Measurements from ENCODE around the gene TRIM7.
"Not testable (repeated sequence)": the region's sequence is repeated elsewhere in the genome, so short reads cannot be mapped to it uniquely, and the experiment has no call there.

TRIM7 gene

GRCh38 chr5:181212934-181213333 is 7.9 kb upstream of the TRIM7 start:
- DNase-seq (ENCODE audit: low read depth), result no peak

DNA sequence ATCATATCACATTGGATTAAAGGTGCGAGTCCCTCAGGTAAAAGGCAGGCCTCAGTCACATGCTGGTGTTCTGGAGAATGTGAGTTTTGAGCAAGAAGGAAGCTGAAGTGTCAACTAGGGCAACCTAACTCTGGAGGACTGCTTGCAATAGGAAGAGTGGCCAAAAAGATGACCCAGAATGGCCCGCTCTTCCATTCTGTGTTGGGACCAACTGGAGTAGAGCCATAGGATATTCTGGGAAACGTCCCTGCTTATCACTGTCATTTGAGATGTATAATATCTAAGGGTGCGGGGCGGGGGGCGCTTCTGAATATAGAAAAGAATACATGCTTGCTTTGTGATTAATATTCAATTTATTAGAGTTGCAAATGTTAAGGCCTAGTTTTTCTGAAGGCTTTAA is 7.1 kb upstream of the TRIM7 start:
- no peak for DNase-seq (ENCODE audit: low read depth)

DNA sequence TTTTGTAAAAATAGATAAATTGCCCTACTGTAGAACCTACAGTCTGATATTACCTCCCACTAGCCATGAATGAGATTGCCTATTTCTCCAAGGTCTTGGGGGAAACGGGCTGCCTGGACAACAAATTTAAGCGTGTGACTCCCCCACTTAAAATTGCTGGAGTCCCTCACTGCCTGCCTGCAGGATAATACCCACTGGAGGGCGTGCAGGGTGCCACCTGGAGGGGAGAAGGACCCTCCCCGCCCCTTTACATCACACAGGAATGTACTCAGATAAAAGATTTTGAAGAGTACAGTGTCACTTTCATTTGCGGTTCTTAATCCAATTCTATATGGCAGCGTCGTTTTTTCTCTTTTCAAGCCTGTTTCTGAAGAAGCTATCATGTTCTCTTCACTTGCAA is 6.2 kb upstream of the TRIM7 start:
- no peak for DNase-seq (ENCODE audit: low read depth)

DNA sequence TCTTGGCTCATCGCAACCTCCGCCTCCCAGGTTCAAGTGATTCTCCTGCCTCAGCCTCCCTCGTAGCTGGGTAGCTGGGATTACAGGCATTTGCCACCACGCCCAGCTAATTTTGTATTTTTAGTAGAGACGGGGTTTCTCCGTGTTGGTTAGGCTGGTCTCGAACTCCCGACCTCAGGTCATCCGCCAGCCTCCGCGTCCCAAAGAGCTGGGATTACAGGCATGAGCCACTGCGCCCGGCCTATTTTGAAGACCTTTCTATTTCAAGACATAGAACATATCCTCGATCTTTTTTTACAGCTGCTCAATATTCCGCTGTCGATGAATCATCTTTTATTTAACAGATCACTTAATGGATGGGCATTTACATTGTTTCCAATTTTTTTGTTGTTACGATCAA is 5.7 kb upstream of the TRIM7 start:
- DNase-seq (ENCODE audit: low read depth), result not testable (repeated sequence)

DNA sequence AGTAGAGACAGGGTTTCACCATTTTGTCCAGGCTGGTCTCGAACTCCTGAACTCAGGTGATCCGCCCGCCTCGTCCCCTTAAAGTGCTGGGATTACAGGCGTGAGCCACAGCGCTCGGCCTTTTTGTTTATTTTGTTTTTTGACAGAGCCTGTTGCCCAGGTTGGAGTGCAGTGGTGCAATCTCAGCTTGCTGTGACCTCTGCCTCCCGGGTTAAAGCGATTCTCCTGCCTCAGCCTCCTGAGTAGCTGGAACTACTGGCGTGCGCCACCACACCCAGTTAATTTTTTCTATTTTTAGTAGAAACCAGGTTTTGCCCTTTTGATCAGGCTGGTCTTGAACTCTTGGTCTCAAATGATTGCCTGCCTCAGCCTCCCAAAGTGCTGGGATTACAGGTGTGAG is 5.2 kb upstream of the TRIM7 start:
- DNase-seq (ENCODE audit: low read depth), result not testable (repeated sequence)

- not testable (repeated sequence) for DNase-seq (ENCODE audit: low read depth)
Measured at GRCh38 chr5:181209006-181209405, 4.0 kb upstream of the TRIM7 start.

- DNase-seq (ENCODE audit: low read depth), result no peak
Measured at GRCh38 chr5:181207960-181208253, 2.9 kb upstream of the TRIM7 start.

DNA sequence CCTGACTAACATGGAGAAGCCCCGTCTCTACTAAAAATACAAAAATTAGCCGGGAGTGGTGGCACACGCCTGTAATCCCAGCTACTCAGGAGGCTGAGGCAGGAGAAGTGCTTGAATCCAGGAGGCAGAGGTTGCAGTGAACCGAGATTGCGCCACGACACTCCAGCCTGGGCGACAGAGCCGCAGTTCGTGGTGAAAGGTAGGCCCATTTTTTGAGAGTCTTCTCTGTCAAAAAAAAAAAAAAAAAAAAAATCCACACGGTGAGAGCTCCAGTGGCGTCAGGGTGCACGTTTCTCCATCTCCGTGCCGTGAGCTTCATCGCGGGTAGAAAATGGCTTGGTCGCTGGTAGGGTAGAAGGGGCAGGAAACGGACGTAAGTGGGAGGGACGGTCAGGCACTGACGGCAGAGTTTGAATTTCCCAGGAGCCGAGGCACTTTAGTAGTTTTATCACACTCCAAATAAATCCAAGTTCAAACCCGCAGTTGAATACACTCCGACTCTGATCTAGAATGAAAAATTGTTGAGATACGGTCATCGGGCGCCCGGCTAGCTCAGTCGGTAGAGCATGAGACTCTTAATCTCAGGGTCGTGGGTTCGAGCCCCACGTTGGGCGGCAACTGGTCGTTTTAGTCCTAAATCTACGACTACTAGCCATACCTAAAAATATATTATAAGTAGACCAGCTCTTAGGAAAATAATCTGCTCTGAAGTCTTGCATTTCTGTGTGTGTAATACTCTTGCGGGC is 2.4 kb upstream of the TRIM7 start:
- DNase-seq (ENCODE audit: low read depth), result no peak

GRCh38 chr5:181205761-181206649 is 1.0 kb upstream of the TRIM7 start:
- no peak for DNase-seq (ENCODE audit: low read depth)

DNA sequence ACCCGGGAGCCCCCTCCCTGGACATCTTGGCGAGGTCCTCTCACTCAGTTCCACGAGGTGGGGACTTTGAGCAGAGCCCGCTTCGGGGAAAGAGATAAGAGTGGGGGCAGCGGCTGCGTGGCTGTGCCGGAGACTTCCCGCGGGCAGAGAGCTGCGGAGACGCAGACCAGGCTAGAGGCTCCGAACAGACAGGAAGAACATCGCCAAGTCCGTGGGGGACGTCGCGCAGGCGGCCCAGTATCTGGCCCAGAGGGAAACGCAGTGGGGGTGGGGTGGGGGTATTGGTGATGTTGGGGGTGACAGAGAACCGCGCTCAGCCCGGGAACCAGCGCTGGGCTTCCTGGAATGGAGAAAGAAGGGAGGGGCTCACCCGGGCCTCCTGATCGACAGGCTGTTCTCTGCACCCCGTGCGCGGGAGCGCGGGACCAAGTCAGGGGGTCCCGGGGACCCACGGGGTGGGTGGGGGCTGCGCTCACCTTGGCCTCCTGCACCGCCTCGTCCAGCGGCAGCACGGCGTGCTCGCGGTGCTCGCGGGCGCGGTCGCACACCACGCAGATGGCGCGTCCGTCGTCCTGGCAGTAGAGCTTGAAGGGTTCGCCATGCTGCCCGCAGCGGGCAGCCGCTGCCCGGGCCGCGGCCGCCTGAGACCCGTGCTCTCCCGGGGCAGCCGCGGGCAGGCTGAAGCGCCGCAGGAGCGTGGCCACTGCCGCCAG is 727 bp downstream of the TRIM7 start:
- DNase-seq (ENCODE audit: low read depth), result no peak

DNA sequence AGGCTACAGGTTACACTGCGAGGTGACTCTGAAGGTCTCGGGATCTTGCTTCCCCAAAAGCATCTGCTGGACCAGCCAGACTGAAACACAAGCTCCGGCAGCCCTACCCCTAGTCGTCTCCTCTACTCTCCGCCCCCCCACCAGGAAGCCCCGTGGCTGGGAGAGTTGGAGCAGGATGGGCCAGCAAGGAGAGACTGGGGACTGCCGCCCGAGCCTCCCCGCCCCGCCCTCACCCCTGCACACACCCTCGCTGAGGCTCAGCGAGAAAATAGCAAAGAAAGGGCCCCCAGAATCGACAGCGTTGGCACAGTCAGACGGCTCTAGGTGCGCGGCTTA is 1.3 kb downstream of the TRIM7 start:
- no peak for DNase-seq (ENCODE audit: low read depth)

- DNase-seq (ENCODE audit: low read depth), result no peak
Measured at GRCh38 chr5:181203093-181203711, 1.8 kb downstream of the TRIM7 start.

GRCh38 chr5:181200816-181201215 is 4.2 kb downstream of the TRIM7 start:
- no peak for DNase-seq (ENCODE audit: low read depth)

- no peak for DNase-seq (ENCODE audit: low read depth)
Measured at GRCh38 chr5:181199881-181200638, 4.9 kb downstream of the TRIM7 start.

GRCh38 chr5:181198905-181199519 is 6.0 kb downstream of the TRIM7 start:
- no peak for DNase-seq (ENCODE audit: low read depth)

- DNase-seq (ENCODE audit: low read depth), result no peak
Measured at GRCh38 chr5:181198106-181198685, 6.8 kb downstream of the TRIM7 start.

DNA sequence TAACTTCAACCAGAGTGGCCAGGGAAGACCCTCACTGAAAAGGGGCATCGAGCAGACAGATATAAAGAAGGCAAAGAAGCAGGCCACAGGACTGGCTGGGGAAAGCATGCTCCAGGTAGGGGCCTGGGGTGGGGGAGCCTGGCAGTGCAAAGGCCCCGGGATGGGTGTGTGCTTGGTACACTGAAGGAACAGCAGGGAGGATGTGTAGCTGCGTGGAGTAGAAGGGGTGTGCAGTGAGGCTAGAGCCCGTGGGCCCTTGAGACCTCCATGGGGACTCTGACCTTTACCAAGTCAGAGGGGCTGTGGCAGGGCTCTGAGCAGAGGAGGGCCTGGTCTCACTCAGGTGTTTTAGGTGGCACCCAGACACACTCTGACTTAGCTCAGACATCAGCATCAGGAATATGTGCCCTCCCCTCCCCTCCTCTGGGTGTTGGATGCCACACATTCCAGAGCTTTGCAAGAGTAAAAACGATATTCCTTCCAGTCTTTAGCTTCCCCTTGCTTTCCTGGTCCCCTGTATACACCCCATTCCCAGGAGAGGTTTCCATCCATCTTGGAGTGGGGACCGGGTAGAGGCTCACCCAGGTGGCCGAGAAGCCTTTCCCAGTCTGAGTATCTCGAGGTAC is 7.6 kb downstream of the TRIM7 start:
- no peak for DNase-seq (ENCODE audit: low read depth)

DNA sequence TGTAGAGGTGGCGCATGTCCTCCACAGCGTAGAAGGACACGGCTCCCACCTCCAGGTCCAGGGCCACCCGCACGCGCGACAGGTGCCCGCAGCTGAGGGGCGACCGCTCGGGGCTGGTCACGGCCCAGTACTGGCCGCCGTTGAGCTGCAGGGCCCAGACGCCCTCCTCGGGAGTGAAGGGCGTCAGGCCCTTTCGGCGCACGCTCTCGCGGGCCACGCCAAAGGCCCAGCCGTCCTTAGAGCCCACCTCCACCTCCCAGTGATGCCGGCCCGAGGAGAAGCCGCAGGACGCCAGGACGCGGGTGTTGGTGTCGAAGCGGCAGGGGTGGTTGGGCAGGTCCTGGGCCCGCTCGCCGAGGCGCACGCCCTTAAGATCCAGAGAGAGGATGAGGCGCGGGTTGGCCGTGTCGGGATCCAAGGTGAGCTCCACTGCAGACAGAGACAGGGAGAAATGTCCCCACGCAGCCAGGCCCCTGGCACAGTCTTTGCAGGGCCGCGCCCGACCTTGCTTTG is 9.7 kb downstream of the TRIM7 start:
- no peak for DNase-seq (ENCODE audit: low read depth)

DNA sequence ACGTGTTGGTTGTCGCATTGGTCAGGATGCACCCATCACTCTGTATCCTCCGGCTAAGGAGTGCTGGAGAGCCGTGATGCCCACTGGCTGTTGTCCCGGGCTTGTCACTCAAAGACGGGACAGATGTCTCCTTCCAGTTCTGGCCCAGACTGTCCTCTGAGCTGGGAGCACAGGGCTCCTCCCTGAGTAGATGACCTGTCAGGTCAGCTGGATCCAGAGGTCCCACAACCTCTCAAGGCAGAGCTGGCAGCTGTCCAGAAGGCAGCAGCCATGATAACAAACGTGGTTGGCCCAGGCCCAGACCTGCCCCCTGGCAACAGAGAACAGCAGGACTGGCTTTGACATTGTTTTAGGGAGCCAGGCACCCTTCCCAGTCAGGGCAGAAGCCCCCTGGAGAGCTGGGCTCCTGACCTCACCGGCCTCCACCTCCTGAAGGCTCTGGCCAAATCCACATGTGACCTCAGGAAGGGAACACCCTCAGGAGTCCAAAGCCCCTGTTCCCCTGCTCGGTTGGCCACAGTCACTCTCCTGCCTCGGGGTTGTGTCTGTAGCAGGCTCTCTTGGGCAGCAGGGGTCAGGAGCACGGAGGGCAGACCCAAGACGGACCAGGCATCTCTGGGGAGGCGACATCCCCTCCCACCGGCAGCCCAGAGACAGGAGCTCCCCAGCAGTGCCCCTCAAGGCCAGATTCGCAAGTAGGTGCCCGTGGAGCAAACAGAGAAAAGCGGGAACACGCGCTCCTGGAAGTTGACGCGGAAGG is 10.3 kb downstream of the TRIM7 start:
- DNase-seq (ENCODE audit: low read depth), result no peak

- DNase-seq (ENCODE audit: low read depth), result no peak
Measured at GRCh38 chr5:181193656-181194055, 11.3 kb downstream of the TRIM7 start.

Measured in activated T-helper 1 cell treated with Interleukin-2 at 50 U/mL for 16 hours (primary cell).